Neural crest cell (in vitro differentiated cells): Measurements from ENCODE around the gene PRF1. TPM values are rescaled to one million over a fixed set of nuclear protein-coding genes. Genes with fewer than 3 reads are reported as not detected.
A peak's percentile ranks its signal among the peaks of the same experiment; 100 is the strongest.

ENCODE experiments used
- DNase-seq: peaks from one replicate; pipeline ENCODE4 v3.0.0; 2021; ENCODE audit warnings: low read depth, mixed read lengths, low spot score
- H3K27ac Mint-ChIP-seq: one replicate; pipeline ENCODE4 v1.8.0; 2021; ENCODE audit warnings: mild to moderate bottlenecking, mixed read lengths; ENCODE audit not compliant: unreplicated experiment
- H3K27me3 Mint-ChIP-seq: 2 replicates; pipeline ENCODE4 v1.8.0; 2021; ENCODE audit warnings: low read depth, mild to moderate bottlenecking, mixed read lengths
- H3K36me3 Mint-ChIP-seq: 2 replicates; pipeline ENCODE4 v1.8.0; 2021; ENCODE audit warnings: low read depth, mild to moderate bottlenecking, mixed read lengths
- H3K4me1 Mint-ChIP-seq: 2 replicates; pipeline ENCODE4 v1.8.0; 2021; ENCODE audit warnings: mixed read lengths
- H3K4me3 Mint-ChIP-seq: one replicate; pipeline ENCODE4 v1.8.0; 2021; ENCODE audit warnings: mild to moderate bottlenecking, mixed read lengths
- H3K9me3 Mint-ChIP-seq: 2 replicates; pipeline ENCODE4 v1.8.0; 2021; ENCODE audit warnings: mixed read lengths
- CTCF ChIP-seq: fragments of 200-600 bp; sonication (generic); conservative IDR thresholded peaks from 2 replicates; pipeline ENCODE4 v1.5.0; 2021; ENCODE audit warnings: antibody characterized with exemption, mild to moderate bottlenecking
- total RNA-seq: library from RNA; stranded (reverse); gene quantifications from 2 replicates; pipeline ENCODE4 v1.2.1, GENCODE V29; 2021

PRF1 gene
- total RNA-seq, 1 donor from 2014 or later, result not detected

- Mint-ChIP-seq H3K4me1 (no peaks in the 10 kb centered on the region), H3K27me3 (no peaks in the 10 kb centered on the region), H3K4me3 (no peak overlapping the region), H3K27ac (no peak overlapping the region), H3K9me3 (no peaks in the 10 kb centered on the region), H3K36me3 (no peaks in the 10 kb centered on the region)
- no peak for DNase-seq
- TF ChIP-seq CTCF, result no peak
Measured at GRCh38 chr10:70568781-70569495, 33.6 kb downstream of the PRF1 start.

DNA sequence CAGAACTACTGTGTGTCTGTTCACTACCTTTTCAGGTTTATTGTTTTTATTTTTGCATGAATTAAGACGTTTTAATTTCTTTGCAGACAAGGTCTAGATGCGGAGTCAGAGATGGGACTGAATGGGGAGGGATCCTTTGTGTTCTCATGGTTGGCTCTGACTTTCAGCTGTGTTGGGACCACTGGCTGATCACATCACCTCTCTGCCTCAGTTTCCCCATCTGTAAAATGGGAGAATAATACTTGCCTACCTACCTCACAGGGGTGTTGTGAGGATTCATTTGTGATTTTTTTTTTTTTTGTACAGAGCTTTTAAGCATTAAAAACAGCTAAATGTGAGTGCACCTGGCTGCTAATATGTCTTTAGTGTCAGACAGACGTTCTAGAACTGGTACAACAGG lies 34.4 kb downstream of the PRF1 start:
- Mint-ChIP-seq H3K36me3 (no peaks in the 10 kb centered on the region), H3K27ac (no peak overlapping the region), H3K4me1 (no peaks in the 10 kb centered on the region), H3K27me3 (no peaks in the 10 kb centered on the region), H3K9me3 (no peaks in the 10 kb centered on the region), H3K4me3 (no peak overlapping the region)
- no peak for DNase-seq
- TF ChIP-seq CTCF, result no peak

- H3K27me3 Mint-ChIP-seq, result no peaks in the 10 kb centered on the region
- H3K4me1 Mint-ChIP-seq, result no peaks in the 10 kb centered on the region
- H3K27ac Mint-ChIP-seq, result no peak overlapping the region
- H3K36me3 Mint-ChIP-seq, result no peaks in the 10 kb centered on the region
- H3K9me3 Mint-ChIP-seq, result no peaks in the 10 kb centered on the region
- TF ChIP-seq CTCF, result no peak
- H3K4me3 Mint-ChIP-seq, result no peak overlapping the region
- no peak for DNase-seq
Measured at GRCh38 chr10:70567603-70568002, 34.9 kb downstream of the PRF1 start.

DNA sequence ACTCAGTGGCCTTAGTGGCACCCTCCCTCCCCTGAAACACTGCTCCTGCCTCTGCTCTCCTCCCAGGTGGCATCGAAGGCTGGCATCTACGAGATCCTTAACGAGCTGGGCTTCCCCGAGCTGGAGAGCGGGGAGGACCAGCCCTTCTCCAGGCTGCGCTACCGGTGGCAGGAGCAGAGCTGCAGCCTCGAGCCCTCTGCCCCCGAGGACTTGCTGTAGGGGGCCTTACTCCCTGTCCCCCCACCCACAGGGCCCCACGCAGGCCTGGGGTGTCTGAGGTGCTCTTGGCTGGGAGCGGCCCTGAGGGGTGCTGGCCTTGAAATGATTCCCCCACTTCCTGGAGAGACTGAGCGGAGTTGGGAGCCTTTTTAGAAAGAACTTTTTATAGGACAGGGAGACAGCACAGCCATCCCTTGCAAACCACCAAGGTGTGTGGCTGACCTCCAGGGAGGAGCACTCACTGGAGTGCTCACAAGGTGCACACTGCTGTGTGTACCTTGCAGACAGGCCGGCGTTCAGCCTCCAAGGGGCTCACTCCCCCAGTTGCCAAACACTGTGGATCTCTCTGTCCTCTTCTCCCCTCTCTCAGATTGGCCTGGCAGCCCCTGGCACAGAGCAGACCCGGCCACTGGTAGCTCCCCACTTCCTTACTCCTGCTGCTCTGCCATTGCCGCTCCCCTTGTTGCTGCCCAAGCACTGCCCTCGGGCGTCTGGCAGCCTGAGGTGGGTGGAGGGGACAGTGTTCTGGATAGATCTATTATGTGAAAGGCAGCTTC lies 35.8 kb downstream of the PRF1 start:
- no peaks in the 10 kb centered on the region for H3K36me3 Mint-ChIP-seq
- DNase-seq, result no peak
- no peak overlapping the region for H3K4me3 Mint-ChIP-seq
- H3K27me3 Mint-ChIP-seq, result no peaks in the 10 kb centered on the region
- H3K4me1 Mint-ChIP-seq, result no peaks in the 10 kb centered on the region
- TF ChIP-seq CTCF, result no peak
- H3K9me3 Mint-ChIP-seq, result no peaks in the 10 kb centered on the region
- peak overlapping the region; percentile 62 for H3K27ac Mint-ChIP-seq

DNA sequence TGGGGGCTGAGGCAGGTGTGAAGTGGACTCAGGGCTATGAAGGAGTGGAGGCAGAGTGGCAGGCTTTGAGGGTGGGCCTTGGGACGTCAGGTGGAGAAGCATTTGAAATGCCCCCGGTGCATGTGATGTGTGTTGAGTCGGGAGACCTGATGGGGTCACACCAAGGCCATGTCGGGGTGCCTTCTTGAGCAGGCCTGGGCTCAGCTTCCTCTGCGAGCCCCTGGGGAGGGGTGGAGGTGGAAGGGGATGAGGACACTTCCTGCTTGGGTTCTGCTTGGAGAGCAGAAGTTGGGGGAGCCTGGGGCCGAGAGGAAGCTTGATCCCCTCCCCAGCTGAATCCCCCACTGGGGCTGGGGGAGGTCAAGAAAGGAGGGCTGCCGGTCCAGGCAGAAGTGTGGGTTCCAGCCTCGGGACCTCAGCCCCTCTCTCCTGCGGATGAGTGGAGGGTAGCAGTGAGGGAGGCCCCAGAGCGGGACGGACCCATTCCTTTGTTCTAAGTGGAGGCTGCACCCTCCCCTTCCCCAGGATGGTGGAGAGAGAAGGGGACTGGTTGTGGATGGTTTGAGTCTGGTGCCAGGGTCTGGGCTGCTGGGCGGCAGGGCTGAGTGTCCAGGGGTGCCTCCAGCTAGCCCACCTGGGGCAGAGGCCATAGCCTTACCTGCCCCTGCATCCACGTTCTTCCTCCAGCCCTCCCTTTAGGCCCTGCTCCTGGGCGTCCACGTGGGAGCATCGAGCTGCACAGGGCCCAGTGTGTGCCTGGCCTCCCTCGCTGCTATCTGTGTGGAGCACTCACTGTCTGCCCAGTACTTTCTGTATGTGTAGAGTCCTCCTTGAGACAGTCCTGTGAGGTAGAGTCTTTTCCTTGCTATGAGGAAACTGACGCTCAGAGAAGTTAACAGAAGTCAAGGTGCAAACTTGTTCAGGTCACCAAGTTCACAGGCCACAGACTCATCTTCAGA lies 36.7 kb downstream of the PRF1 start:
- TF ChIP-seq CTCF, result no peak
- H3K9me3 Mint-ChIP-seq, result no peaks in the 10 kb centered on the region
- no peaks in the 10 kb centered on the region for H3K4me1 Mint-ChIP-seq
- no peak overlapping the region for H3K4me3 Mint-ChIP-seq
- no peaks in the 10 kb centered on the region for H3K36me3 Mint-ChIP-seq
- peak overlapping the region; percentile 62 for H3K27ac Mint-ChIP-seq
- no peaks in the 10 kb centered on the region for H3K27me3 Mint-ChIP-seq
- DNase-seq, result no peak
